Muscle layer of colon (tissue), 2 donors: ENCODE measurements around the gene DNAJB5.
"Not testable (repeated sequence)": the region's sequence is repeated elsewhere in the genome, so short reads cannot be mapped to it uniquely, and the experiment has no call there.

Experiments used
- H3K27ac ChIP-seq: one replicate; pipeline ENCODE4 v1.7.0; 2013; ENCODE audit warnings: low read depth, mild to moderate bottlenecking, low read length, moderate library complexity
- H3K27me3 ChIP-seq, 2 donors: one replicate each; pipeline ENCODE4 v1.7.0; 2013; ENCODE audit warnings: low read length in 2 of 2, mild to moderate bottlenecking in 2 of 2; ENCODE audit not compliant: insufficient read depth in 2 of 2, control insufficient read depth in 1 of 2
- H3K36me3 ChIP-seq: one replicate; pipeline ENCODE4 v1.7.0; 2013; ENCODE audit warnings: mild to moderate bottlenecking, low read length; ENCODE audit not compliant: insufficient read depth
- H3K4me1 ChIP-seq: one replicate; pipeline ENCODE4 v1.7.0; 2013; ENCODE audit warnings: mild to moderate bottlenecking, low read length; ENCODE audit not compliant: insufficient read depth
- H3K4me3 ChIP-seq, 2 donors: one replicate each; pipeline ENCODE4 v1.7.0; 2013; ENCODE audit warnings: low read length in 2 of 2, low read depth in 1 of 2, mild to moderate bottlenecking in 1 of 2, moderate library complexity in 1 of 2
- H3K9ac ChIP-seq: one replicate; pipeline ENCODE4 v1.7.0; 2013; ENCODE audit warnings: low read length
- H3K9me3 ChIP-seq: one replicate; pipeline ENCODE4 v1.7.0; 2013; ENCODE audit warnings: mild to moderate bottlenecking, low read length
- donor health status: abdominal sarcoma.
- donor health status: Adenocarcinoma of cecum.

Gene DNAJB5

GRCh38 chr9:35004299-35004698, 14.8 kb downstream of the DNAJB5 start:
- H3K27ac ChIP-seq, H3K27me3 ChIP-seq, H3K4me3 ChIP-seq, H3K4me1 ChIP-seq, H3K9me3 ChIP-seq, H3K9ac ChIP-seq, H3K36me3 ChIP-seq: not testable (repeated sequence)

- Histone ChIP-seq H3K27me3 (no peaks in the 10 kb centered on the region), H3K27ac (no peak overlapping the region), H3K4me1 (no peaks in the 10 kb centered on the region), H3K36me3 (peaks cover 9% of the 10 kb centered on the region), H3K4me3 (no peak overlapping the region), H3K9me3 (no peaks in the 10 kb centered on the region), H3K9ac (no peak overlapping the region)
Measured at GRCh38 chr9:35010351-35010958, 20.9 kb downstream of the DNAJB5 start.

GRCh38 chr9:35014517-35014916, 25.0 kb downstream of the DNAJB5 start:
- H3K4me1 ChIP-seq, result no peaks in the 10 kb centered on the region
- no peak overlapping the region for H3K9ac ChIP-seq
- no peak overlapping the region for H3K4me3 ChIP-seq
- H3K27ac ChIP-seq, result no peak overlapping the region
- H3K27me3 ChIP-seq, result no peaks in the 10 kb centered on the region
- H3K9me3 ChIP-seq, result no peaks in the 10 kb centered on the region
- H3K36me3 ChIP-seq, result peaks cover 9% of the 10 kb centered on the region

GRCh38 chr9:35023443-35023842, 33.9 kb downstream of the DNAJB5 start:
- H3K9ac ChIP-seq, H3K4me3 ChIP-seq, H3K27me3 ChIP-seq, H3K4me1 ChIP-seq, H3K27ac ChIP-seq, H3K36me3 ChIP-seq, H3K9me3 ChIP-seq: not testable (repeated sequence)

GRCh38 chr9:35026671-35027070, 37.1 kb downstream of the DNAJB5 start:
- no peak overlapping the region for H3K4me3 ChIP-seq
- H3K27ac ChIP-seq, result no peak overlapping the region

GRCh38 chr9:35027374-35027773, 37.8 kb downstream of the DNAJB5 start:
- H3K4me1 ChIP-seq, result no peaks in the 10 kb centered on the region
- H3K9me3 ChIP-seq, result no peaks in the 10 kb centered on the region
- no peaks in the 10 kb centered on the region for H3K27me3 ChIP-seq
- no peak overlapping the region for H3K9ac ChIP-seq
- no peak overlapping the region for H3K27ac ChIP-seq
- H3K36me3 ChIP-seq, result no peaks in the 10 kb centered on the region
- H3K4me3 ChIP-seq, result no peak overlapping the region

More at GRCh38 chr9:35026671-35027070, 37.1 kb downstream of the DNAJB5 start:
- Histone ChIP-seq H3K9me3 (no peaks in the 10 kb centered on the region), H3K9ac (no peak overlapping the region), H3K4me1 (no peaks in the 10 kb centered on the region), H3K27me3 (no peaks in the 10 kb centered on the region), H3K36me3 (no peaks in the 10 kb centered on the region)

- Histone ChIP-seq H3K27me3 (no peaks in the 10 kb centered on the region), H3K4me1 (no peaks in the 10 kb centered on the region), H3K36me3 (no peaks in the 10 kb centered on the region), H3K9ac (no peak overlapping the region), H3K27ac (no peak overlapping the region), H3K4me3 (no peak overlapping the region), H3K9me3 (no peaks in the 10 kb centered on the region)
Measured at GRCh38 chr9:35027860-35028259, 38.3 kb downstream of the DNAJB5 start.

GRCh38 chr9:35028341-35028740, 38.8 kb downstream of the DNAJB5 start:
- Histone ChIP-seq H3K27me3 (no peaks in the 10 kb centered on the region), H3K36me3 (no peaks in the 10 kb centered on the region), H3K9ac (no peak overlapping the region)

GRCh38 chr9:35029241-35029640, 39.7 kb downstream of the DNAJB5 start:
- Histone ChIP-seq H3K9me3 (no peaks in the 10 kb centered on the region), H3K36me3 (no peaks in the 10 kb centered on the region)

More at GRCh38 chr9:35028341-35028740, 38.8 kb downstream of the DNAJB5 start:
- no peak overlapping the region for H3K27ac ChIP-seq
- H3K4me3 ChIP-seq, result no peak overlapping the region
- no peaks in the 10 kb centered on the region for H3K9me3 ChIP-seq
- H3K4me1 ChIP-seq, result no peaks in the 10 kb centered on the region

GRCh38 chr9:35029852-35030251, 40.3 kb downstream of the DNAJB5 start:
- Histone ChIP-seq H3K36me3 (no peaks in the 10 kb centered on the region), H3K9ac (no peak overlapping the region), H3K4me1 (no peaks in the 10 kb centered on the region), H3K4me3 (no peak overlapping the region), H3K9me3 (no peaks in the 10 kb centered on the region), H3K27ac (no peak overlapping the region), H3K27me3 (no peaks in the 10 kb centered on the region)

More at GRCh38 chr9:35029241-35029640, 39.7 kb downstream of the DNAJB5 start:
- no peak overlapping the region for H3K27ac ChIP-seq
- H3K4me1 ChIP-seq, result no peaks in the 10 kb centered on the region
- H3K4me3 ChIP-seq, result no peak overlapping the region
- no peaks in the 10 kb centered on the region for H3K27me3 ChIP-seq
- H3K9ac ChIP-seq, result no peak overlapping the region

GRCh38 chr9:35033101-35033500, 43.6 kb downstream of the DNAJB5 start:
- Histone ChIP-seq H3K27ac (no peak overlapping the region), H3K4me3 (no peak overlapping the region), H3K27me3 (no peaks in the 10 kb centered on the region), H3K4me1 (peaks cover 9% of the 10 kb centered on the region), H3K36me3 (no peaks in the 10 kb centered on the region), H3K9me3 (no peaks in the 10 kb centered on the region), H3K9ac (no peak overlapping the region)
